Tibial artery (tissue), 4 donors: Measurements from ENCODE around the gene RSPH1.

Source experiments
- DNase-seq, 2 donors: peaks; one replicate each; pipeline ENCODE4 v3.0.0-alpha.2; 2019
- H3K27ac ChIP-seq, 2 donors: fragments of 200-600 bp; sonication (generic) in 1 of 2; 1 replicate in 1 of 2; 2 replicates in 1 of 2; pipeline ENCODE4 v1.5.1; 2018 to 2019; ENCODE audit warnings: mild to moderate bottlenecking in 1 of 2
- H3K27me3 ChIP-seq, 2 donors: fragments of 200-600 bp; sonication (generic) in 1 of 2; one replicate each; pipeline versions ENCODE4 v1.5.1 to v1.6.0; 2016 to 2019
- H3K36me3 ChIP-seq, 3 donors: fragments of 200-600 bp; sonication (generic) in 2 of 3; one replicate each; pipeline ENCODE4 v1.5.1; 2016 to 2019; ENCODE audit warnings: mild to moderate bottlenecking in 2 of 3
- H3K4me1 ChIP-seq, 4 donors: fragments of 200-600 bp; sonication (generic) in 2 of 4; 1 replicate in 3 of 4; 2 replicates in 1 of 4; pipeline ENCODE4 v1.5.1; 2016 to 2019
- H3K4me3 ChIP-seq, 2 donors: fragments of 200-600 bp; sonication (generic) in 1 of 2; 1 replicate in 1 of 2; 2 replicates in 1 of 2; pipeline ENCODE4 v1.5.1; 2018 to 2019; ENCODE audit warnings: mild to moderate bottlenecking in 2 of 2
- H3K9me3 ChIP-seq, 3 donors: fragments of 200-600 bp; sonication (generic) in 1 of 3; one replicate each; pipeline ENCODE4 v1.5.1; 2016 to 2019
- CTCF ChIP-seq, 2 experiments: fragments of 200-600 bp in 1 of 2; fragments of 450-650 bp in 1 of 2; IDR thresholded peaks; one replicate each; pipeline ENCODE4 v1.5.1; 2017 to 2019; ENCODE audit warnings: antibody characterized with exemption in 2 of 2, mild to moderate bottlenecking in 1 of 2, moderate library complexity in 1 of 2
- intact Hi-C: fragments of 100-400 bp; cut with DNase I; formaldehyde crosslinking; loops from one replicate; pipeline ENCODE4 v1.15.0; 2023; ENCODE audit warnings: low total_unique reads

RSPH1 gene

GRCh38 chr21:42512346-42513034, 16.5 kb upstream of the RSPH1 start:
- no peaks in the 10 kb centered on the region for H3K9me3 ChIP-seq
- no peak overlapping the region for H3K27ac ChIP-seq
- H3K27me3 ChIP-seq = no peaks in the 10 kb centered on the region
- intact Hi-C loops = no loop called here
- DNase-seq = peak in 1 of 2 donors; percentile 60
- H3K4me3 ChIP-seq = no peak overlapping the region
- H3K36me3 ChIP-seq = no peaks in the 10 kb centered on the region
- H3K4me1 ChIP-seq = peaks cover 0 to 23% (median 10%) of the 10 kb centered on the region in 4 donors
- TF ChIP-seq CTCF (IDR thresholded peaks at IDR 0.05) = no peak

GRCh38 chr21:42509244-42509643, 13.2 kb upstream of the RSPH1 start:
- DNase-seq = no peak
- Histone ChIP-seq H3K36me3 (no peaks in the 10 kb centered on the region), H3K9me3 (no peaks in the 10 kb centered on the region), H3K27me3 (no peaks in the 10 kb centered on the region), H3K4me1 (peaks cover 0 to 3% (median 0%) of the 10 kb centered on the region in 4 donors), H3K4me3 (no peak overlapping the region), H3K27ac (no peak overlapping the region)
- intact Hi-C loops = no loop called here
- no peak for TF ChIP-seq CTCF (IDR thresholded peaks at IDR 0.05)

- H3K27ac ChIP-seq = no peak overlapping the region
- no peak for TF ChIP-seq CTCF (IDR thresholded peaks at IDR 0.05)
- peaks cover 0 to 3% (median 0%) of the 10 kb centered on the region in 4 donors for H3K4me1 ChIP-seq
- no peak for DNase-seq
- no peaks in the 10 kb centered on the region for H3K9me3 ChIP-seq
- H3K4me3 ChIP-seq = no peak overlapping the region
- no peaks in the 10 kb centered on the region for H3K27me3 ChIP-seq
- H3K36me3 ChIP-seq = no peaks in the 10 kb centered on the region
- intact Hi-C loops = no loop called here
These were observed 12.3 kb upstream of the RSPH1 start for GRCh38 chr21:42508371-42508770.

GRCh38 chr21:42507418-42507817, 11.4 kb upstream of the RSPH1 start:
- no peaks in the 10 kb centered on the region for H3K36me3 ChIP-seq
- no peak overlapping the region for H3K27ac ChIP-seq
- H3K4me1 ChIP-seq = no peaks in the 10 kb centered on the region
- H3K27me3 ChIP-seq = no peaks in the 10 kb centered on the region
- no peak for DNase-seq
- H3K4me3 ChIP-seq = no peak overlapping the region
- no peaks in the 10 kb centered on the region for H3K9me3 ChIP-seq
- intact Hi-C loops = no loop called here
- no peak for TF ChIP-seq CTCF (IDR thresholded peaks at IDR 0.05)

GRCh38 chr21:42505090-42505726, 9.2 kb upstream of the RSPH1 start:
- no peak for DNase-seq
- no peaks in the 10 kb centered on the region for H3K27me3 ChIP-seq
- intact Hi-C loops = no loop called here
- no peaks in the 10 kb centered on the region for H3K36me3 ChIP-seq
- H3K27ac ChIP-seq = no peak overlapping the region
- H3K9me3 ChIP-seq = no peaks in the 10 kb centered on the region
- no peak overlapping the region for H3K4me3 ChIP-seq
- no peak for TF ChIP-seq CTCF (IDR thresholded peaks at IDR 0.05)
- H3K4me1 ChIP-seq = no peaks in the 10 kb centered on the region
